Subcutaneous abdominal adipose tissue (tissue), 5 donors: ENCODE results near the gene DDIT4.

Experiments used
- H3K27ac ChIP-seq: one replicate; pipeline ENCODE4 v1.7.0; 2013; ENCODE audit warnings: low read depth, mild to moderate bottlenecking, inconsistent platforms, low read length, moderate library complexity
- H3K27me3 ChIP-seq, 5 donors: one replicate each; pipeline ENCODE4 v1.7.0; 2013; ENCODE audit warnings: low read length in 5 of 5, inconsistent platforms in 1 of 5; ENCODE audit not compliant: control insufficient read depth in 5 of 5, insufficient read depth in 4 of 5
- H3K36me3 ChIP-seq, 5 donors: one replicate each; pipeline ENCODE4 v1.7.0; 2013; ENCODE audit warnings: low read length in 5 of 5; ENCODE audit not compliant: control insufficient read depth in 5 of 5, insufficient read depth in 5 of 5
- H3K4me1 ChIP-seq, 5 donors: one replicate each; pipeline ENCODE4 v1.7.0; 2013; ENCODE audit warnings: low read length in 5 of 5, mild to moderate bottlenecking in 3 of 5, moderate library complexity in 1 of 5; ENCODE audit not compliant: control insufficient read depth in 5 of 5, insufficient read depth in 5 of 5
- H3K4me3 ChIP-seq, 5 donors: one replicate each; pipeline ENCODE4 v1.7.0; 2013; ENCODE audit warnings: low read length in 5 of 5, low read depth in 1 of 5
- H3K9ac ChIP-seq, 5 donors: one replicate each; pipeline ENCODE4 v1.7.0; 2013; ENCODE audit warnings: low read length in 5 of 5, mild to moderate bottlenecking in 4 of 5, moderate library complexity in 3 of 5
- H3K9me3 ChIP-seq, 5 donors: one replicate each; pipeline ENCODE4 v1.7.0; 2013; ENCODE audit warnings: low read length in 5 of 5; ENCODE audit not compliant: control insufficient read depth in 5 of 5
- donor health status: healthy.
- donor health status: healthy.
- donor health status: healthy.
- donor health status: healthy.
- donor health status: healthy.

DDIT4 gene

GRCh38 chr10:72314263-72314662 is 40.5 kb downstream of the DDIT4 start:
- H3K36me3 ChIP-seq, result no peaks in the 10 kb centered on the region
- peaks cover 25 to 69% (median 62%) of the 10 kb centered on the region in 5 donors for H3K4me1 ChIP-seq
- H3K9me3 ChIP-seq, result no peaks in the 10 kb centered on the region
- peak overlapping the region; percentile 89 for H3K27ac ChIP-seq
- no peaks in the 10 kb centered on the region for H3K27me3 ChIP-seq
- no peak overlapping the region for H3K9ac ChIP-seq
- no peak overlapping the region for H3K4me3 ChIP-seq

- H3K27ac ChIP-seq, result peak overlapping the region; percentile 89
- H3K27me3 ChIP-seq, result no peaks in the 10 kb centered on the region
- peak overlapping the region in 1 of 5 donors; percentile 29 for H3K4me3 ChIP-seq
- H3K36me3 ChIP-seq, result no peaks in the 10 kb centered on the region
- peak overlapping the region in 2 of 5 donors; percentile 13 to 15 for H3K9ac ChIP-seq
- H3K4me1 ChIP-seq, result peaks cover 22 to 66% (median 58%) of the 10 kb centered on the region in 5 donors
- H3K9me3 ChIP-seq, result no peaks in the 10 kb centered on the region
Observed at GRCh38 chr10:72315054-72315453, 41.3 kb downstream of the DDIT4 start.

GRCh38 chr10:72315611-72316385 is 42.1 kb downstream of the DDIT4 start:
- H3K4me1 ChIP-seq, result peaks cover 26 to 66% (median 58%) of the 10 kb centered on the region in 5 donors
- no peaks in the 10 kb centered on the region for H3K27me3 ChIP-seq
- peak overlapping the region in 1 of 5 donors; percentile 36 for H3K4me3 ChIP-seq
- peak overlapping the region; percentile 89 for H3K27ac ChIP-seq
- H3K9ac ChIP-seq, result peak overlapping the region; percentile 21 to 75 (median 30)
- no peaks in the 10 kb centered on the region for H3K9me3 ChIP-seq
- H3K36me3 ChIP-seq, result no peaks in the 10 kb centered on the region

GRCh38 chr10:72316386-72316700 is 42.6 kb downstream of the DDIT4 start:
- peak overlapping the region; percentile 89 for H3K27ac ChIP-seq
- peaks cover 28 to 68% (median 62%) of the 10 kb centered on the region in 5 donors for H3K4me1 ChIP-seq
- H3K4me3 ChIP-seq, result peak overlapping the region in 1 of 5 donors; percentile 36

GRCh38 chr10:72316748-72317435 is 43.2 kb downstream of the DDIT4 start:
- peak overlapping the region; percentile 89 for H3K27ac ChIP-seq
- peaks cover 28 to 70% (median 65%) of the 10 kb centered on the region in 5 donors for H3K4me1 ChIP-seq
- H3K27me3 ChIP-seq, result no peaks in the 10 kb centered on the region
- no peaks in the 10 kb centered on the region for H3K9me3 ChIP-seq
- H3K36me3 ChIP-seq, result no peaks in the 10 kb centered on the region
- H3K4me3 ChIP-seq, result no peak overlapping the region
- peak overlapping the region in 3 of 5 donors; percentile 1 to 59 (median 30) for H3K9ac ChIP-seq

More at GRCh38 chr10:72316386-72316700, 42.6 kb downstream of the DDIT4 start:
- Histone ChIP-seq H3K9me3 (no peaks in the 10 kb centered on the region), H3K27me3 (no peaks in the 10 kb centered on the region), H3K9ac (peak overlapping the region; percentile 21 to 75 (median 30)), H3K36me3 (no peaks in the 10 kb centered on the region)

- no peaks in the 10 kb centered on the region for H3K27me3 ChIP-seq
- no peaks in the 10 kb centered on the region for H3K36me3 ChIP-seq
- peak overlapping the region; percentile 91 for H3K27ac ChIP-seq
- peaks cover 28 to 80% (median 67%) of the 10 kb centered on the region in 5 donors for H3K4me1 ChIP-seq
- peak overlapping the region in 4 of 5 donors; percentile 22 to 65 (median 48) for H3K4me3 ChIP-seq
- H3K9me3 ChIP-seq, result no peaks in the 10 kb centered on the region
- peak overlapping the region in 4 of 5 donors; percentile 30 to 68 (median 60) for H3K9ac ChIP-seq
Observed at GRCh38 chr10:72318418-72319262, 44.9 kb downstream of the DDIT4 start.

GRCh38 chr10:72319416-72320254 is 45.9 kb downstream of the DDIT4 start:
- H3K27ac ChIP-seq, result peak overlapping the region; percentile 91
- peak overlapping the region in 4 of 5 donors; percentile 62 to 77 (median 64) for H3K9ac ChIP-seq
- peaks cover 28 to 81% (median 70%) of the 10 kb centered on the region in 5 donors for H3K4me1 ChIP-seq
- no peaks in the 10 kb centered on the region for H3K9me3 ChIP-seq
- H3K27me3 ChIP-seq, result no peaks in the 10 kb centered on the region
- peak overlapping the region; percentile 37 to 65 (median 55) for H3K4me3 ChIP-seq
- no peaks in the 10 kb centered on the region for H3K36me3 ChIP-seq

GRCh38 chr10:72320676-72321247 is 47.0 kb downstream of the DDIT4 start:
- Histone ChIP-seq H3K27me3 (no peaks in the 10 kb centered on the region), H3K4me1 (peaks cover 19 to 81% (median 70%) of the 10 kb centered on the region in 5 donors), H3K27ac (peak overlapping the region; percentile 91), H3K36me3 (no peaks in the 10 kb centered on the region), H3K9ac (peak overlapping the region in 4 of 5 donors; percentile 17 to 64 (median 48)), H3K4me3 (peak overlapping the region in 2 of 5 donors; percentile 6 to 37), H3K9me3 (no peaks in the 10 kb centered on the region)
